ENCODE measurements around the gene RHBDF2.
A peak's percentile ranks its signal among the peaks of the same experiment; 100 is the strongest.

DNA sequence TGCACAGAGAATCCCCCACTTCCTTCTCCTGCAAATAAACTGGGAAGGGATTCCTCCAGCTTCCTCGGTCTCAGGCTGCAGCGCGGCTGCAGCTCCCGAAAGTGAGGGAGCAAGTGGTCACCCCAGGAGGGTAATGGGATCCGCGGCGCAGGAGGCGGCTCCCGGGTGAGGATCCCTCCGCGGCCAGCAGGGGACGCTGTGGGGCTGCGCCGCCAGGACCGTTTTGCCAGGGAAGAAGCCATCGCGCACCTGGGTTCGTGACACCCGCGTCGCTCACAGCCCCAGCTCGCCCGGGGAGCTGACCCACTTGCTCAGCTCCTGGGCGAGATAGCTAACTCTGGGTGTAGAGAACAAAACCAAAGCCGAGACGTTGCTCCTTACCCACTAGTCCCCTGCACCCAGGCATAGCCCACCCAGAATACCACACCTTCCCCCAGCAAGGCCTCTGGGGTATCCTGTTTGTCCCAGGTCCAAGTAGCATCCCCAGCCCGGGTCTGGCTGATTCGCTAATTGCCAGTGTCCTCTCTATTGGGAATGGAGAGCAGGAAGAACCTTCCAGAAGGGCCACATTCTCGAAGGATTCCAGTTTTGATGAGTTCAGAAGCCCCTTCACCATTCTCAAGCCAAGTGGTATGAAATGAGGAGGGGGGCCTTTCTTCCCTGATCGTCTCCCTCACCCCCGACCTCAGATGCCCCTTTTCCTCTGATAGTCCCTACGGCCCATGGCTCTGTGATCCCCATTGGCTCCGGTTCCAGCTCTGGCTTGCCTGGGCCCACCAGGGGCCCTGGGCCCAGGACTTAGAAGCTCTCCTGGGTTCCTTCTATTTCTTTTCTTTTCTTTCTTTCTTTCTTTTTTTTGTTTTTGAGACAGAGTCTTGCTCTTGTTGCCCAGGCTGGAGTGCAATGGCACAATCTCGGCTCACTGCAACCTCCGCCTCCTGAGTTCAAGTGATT is 22.1 kb upstream of the RHBDF2 start:
- TF ChIP-seq CTCF (IDR thresholded peaks at IDR 0.05) = peak; percentile 75 to 95 (median 89)
- TF ChIP-seq POLR2A (IDR thresholded peaks at IDR 0.05) = no peak
